ENCODE results near the gene HOXD8. TPM values are rescaled to one million over a fixed set of nuclear protein-coding genes. Genes with fewer than 3 reads are reported as not detected.

HOXD8 gene
- total RNA-seq, 1 donor from 2014 or later, result not detected

DNA sequence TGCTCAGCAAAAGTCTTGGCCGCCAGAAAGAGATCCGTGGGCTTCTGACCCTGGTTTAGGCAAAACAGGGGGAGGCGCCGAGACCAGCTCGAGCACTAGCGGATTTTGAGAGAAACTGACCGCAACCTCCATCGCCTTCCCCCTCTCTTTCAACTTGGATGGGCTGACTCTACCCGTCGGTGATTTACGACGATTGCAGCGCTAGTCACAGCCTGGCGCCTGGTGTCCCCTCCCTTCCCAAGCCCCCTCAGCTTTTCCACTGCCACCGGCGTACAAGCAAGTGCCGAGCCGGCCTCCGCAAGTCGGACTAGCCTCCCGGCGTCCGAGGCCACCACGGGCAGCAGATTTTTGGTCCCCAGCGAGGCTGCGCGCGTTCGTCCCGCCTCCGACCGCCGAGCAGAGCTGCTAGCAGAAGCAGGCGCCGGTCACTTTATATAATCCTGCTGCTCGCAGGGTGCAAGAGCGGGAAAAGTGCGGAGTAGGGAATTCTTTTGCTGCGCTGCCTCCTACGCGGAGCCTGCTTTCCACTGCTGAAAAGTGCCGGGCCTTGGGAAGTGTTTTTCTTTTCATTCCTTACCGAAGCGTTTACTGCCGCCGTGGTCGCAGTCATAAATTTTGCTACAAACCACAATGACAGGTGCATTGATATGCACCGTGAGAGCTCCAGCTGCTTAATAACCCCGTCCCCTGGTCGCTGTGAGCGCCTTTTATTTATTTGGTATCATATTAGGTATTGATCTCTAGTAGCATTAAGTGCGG, 35.3 kb downstream of the HOXD8 start:
- Mint-ChIP-seq H3K27me3 (peaks cover 67% of the 10 kb centered on the region), H3K4me3 (no peak overlapping the region), H3K9me3 (peaks cover 5% of the 10 kb centered on the region), H3K4me1 (no peaks in the 10 kb centered on the region), H3K27ac (no peak overlapping the region), H3K36me3 (ENCODE audit: low read depth) (no peaks in the 10 kb centered on the region)
- no peak for ATAC-seq (ENCODE audit: low read depth)
- no peak for DNase-seq
- ChIA-PET CTCF (no interaction called here), POLR2A (no interaction called here)
- intact Hi-C loops (cut with micrococcal nuclease), result loop anchor here (10.0 kb wide), 1 partner anchor 1830 kb away; the partner anchor contains the start of gene SP9
- no peak for TF ChIP-seq CTCF (IDR thresholded peaks at IDR 0.05)

DNA sequence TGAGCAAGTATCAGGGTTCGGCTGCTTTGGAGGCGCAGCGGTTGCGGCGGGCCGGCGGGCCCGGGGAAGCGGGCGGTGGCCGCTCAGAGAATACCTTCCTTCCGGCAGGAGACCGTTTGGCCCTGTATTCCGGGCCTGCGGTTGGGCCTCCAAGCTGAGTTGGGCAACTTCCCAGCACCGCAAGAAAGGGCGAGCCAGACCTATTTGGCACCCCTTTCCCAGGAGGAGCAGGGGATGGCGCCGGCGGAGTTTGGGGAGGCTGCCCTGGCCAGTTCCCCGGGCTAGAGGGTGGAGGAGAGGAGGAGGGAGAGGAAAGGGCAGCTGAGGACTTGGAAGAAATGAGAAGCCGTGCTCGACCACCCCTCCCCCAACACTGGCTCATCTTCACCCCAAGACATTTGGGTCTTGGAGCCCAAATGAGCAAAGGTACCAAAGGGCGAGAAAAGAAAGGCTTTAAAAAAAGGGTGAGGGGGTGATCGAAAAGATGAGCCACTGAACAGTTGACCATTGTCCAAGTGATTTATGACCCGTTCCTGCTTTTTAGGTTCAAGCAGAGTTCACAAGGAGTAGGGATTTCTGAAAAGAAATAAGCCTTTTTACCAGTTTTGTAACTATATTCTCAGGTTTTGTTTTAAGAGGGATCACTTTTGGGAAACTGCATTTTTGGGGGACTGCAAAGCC, 36.0 kb downstream of the HOXD8 start:
- ATAC-seq (ENCODE audit: low read depth) (no peak), DNase-seq (no peak)
- intact Hi-C loops (cut with micrococcal nuclease), result loop anchor here (10.0 kb wide), 1 partner anchor 1831 kb away; the partner anchor contains the start of gene SP9
- no peak for TF ChIP-seq CTCF (IDR thresholded peaks at IDR 0.05)
- H3K9me3 Mint-ChIP-seq, result peaks cover 5% of the 10 kb centered on the region
- no peaks in the 10 kb centered on the region for H3K36me3 Mint-ChIP-seq (ENCODE audit: low read depth)
- H3K4me3 Mint-ChIP-seq, result no peak overlapping the region
- no peaks in the 10 kb centered on the region for H3K4me1 Mint-ChIP-seq
- ChIA-PET POLR2A (no interaction called here), CTCF (no interaction called here)
- peaks cover 68% of the 10 kb centered on the region for H3K27me3 Mint-ChIP-seq
- H3K27ac Mint-ChIP-seq, result no peak overlapping the region

DNA sequence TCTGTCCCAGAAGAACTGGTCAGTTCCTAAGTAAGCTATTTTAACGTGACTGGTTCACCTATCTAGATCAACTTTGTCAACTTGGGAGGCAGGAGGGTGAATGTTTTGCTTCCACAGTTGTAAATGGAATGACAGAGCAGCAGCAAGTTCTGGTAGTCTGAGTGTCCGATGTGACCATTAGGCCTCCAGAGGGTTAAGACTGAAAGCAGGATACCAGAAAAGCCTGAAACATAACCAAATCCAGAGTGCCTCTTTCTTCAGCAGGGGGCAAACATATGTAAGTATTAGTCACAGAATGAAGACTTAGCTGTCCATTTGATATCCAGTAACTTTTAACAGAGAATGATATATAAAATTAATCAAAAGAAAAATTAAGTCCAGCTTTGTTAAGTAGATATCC, 36.8 kb downstream of the HOXD8 start:
- ChIA-PET POLR2A (no interaction called here), CTCF (no interaction called here)
- H3K9me3 Mint-ChIP-seq, result peaks cover 5% of the 10 kb centered on the region
- DNase-seq (no peak), ATAC-seq (ENCODE audit: low read depth) (no peak)
- H3K36me3 Mint-ChIP-seq (ENCODE audit: low read depth), result no peaks in the 10 kb centered on the region
- no peak overlapping the region for H3K4me3 Mint-ChIP-seq
- no peak overlapping the region for H3K27ac Mint-ChIP-seq
- H3K4me1 Mint-ChIP-seq, result no peaks in the 10 kb centered on the region
- no peak for TF ChIP-seq CTCF (IDR thresholded peaks at IDR 0.05)
- peaks cover 65% of the 10 kb centered on the region for H3K27me3 Mint-ChIP-seq
- intact Hi-C loops (cut with micrococcal nuclease), result loop anchor here (10.0 kb wide), 1 partner anchor 1831 kb away; the partner anchor contains the start of gene SP9

- ChIA-PET CTCF (interaction anchor here (1.3 kb wide), 1 partner anchor 484 kb away, joined by 4 read pairs; no protein-coding TSS in a partner anchor), POLR2A (no interaction called here)
- Mint-ChIP-seq H3K9me3 (peaks cover 5% of the 10 kb centered on the region), H3K27me3 (peaks cover 59% of the 10 kb centered on the region), H3K36me3 (ENCODE audit: low read depth) (no peaks in the 10 kb centered on the region), H3K27ac (no peak overlapping the region), H3K4me1 (peaks cover 2% of the 10 kb centered on the region), H3K4me3 (no peak overlapping the region)
- DNase-seq (no peak), ATAC-seq (ENCODE audit: low read depth) (no peak)
- intact Hi-C loops (cut with micrococcal nuclease), result loop anchor here (10.0 kb wide), 1 partner anchor 1833 kb away; the partner anchor contains the start of gene SP9
- TF ChIP-seq CTCF (IDR thresholded peaks at IDR 0.05), result no peak
Observed at GRCh38 chr2:176167398-176167797, 37.9 kb downstream of the HOXD8 start.

- peaks cover under 1% of the 10 kb centered on the region for H3K9me3 Mint-ChIP-seq
- no peak overlapping the region for H3K4me3 Mint-ChIP-seq
- H3K4me1 Mint-ChIP-seq, result peaks cover 4% of the 10 kb centered on the region
- no peak for TF ChIP-seq CTCF (IDR thresholded peaks at IDR 0.05)
- CTCF ChIA-PET, result no interaction called here
- no peaks in the 10 kb centered on the region for H3K36me3 Mint-ChIP-seq (ENCODE audit: low read depth)
- no peak overlapping the region for H3K27ac Mint-ChIP-seq
- DNase-seq, result no peak
- H3K27me3 Mint-ChIP-seq, result peaks cover 60% of the 10 kb centered on the region
- intact Hi-C loops (cut with micrococcal nuclease), result loop anchor here (10.0 kb wide), 1 partner anchor 1834 kb away; the partner anchor contains the start of gene SP9
- ATAC-seq (ENCODE audit: low read depth), result no peak
- POLR2A ChIA-PET, result no interaction called here
Observed at GRCh38 chr2:176169181-176169580, 39.7 kb downstream of the HOXD8 start.
